ENCODE results near the gene ENDOV.

- TF ChIP-seq POLR2A (IDR thresholded peaks at IDR 0.05; ENCODE audit: low read depth, low read length) (no peak), TAF1 (IDR thresholded peaks at IDR 0.05; ENCODE audit: low read depth, low read length) (no peak), POLR2AphosphoS5 (IDR thresholded peaks at IDR 0.05; ENCODE audit: low read depth, low read length) (no peak)
Measured at GRCh38 chr17:80455784-80456183, 40.8 kb downstream of the ENDOV start.

Measured in GM12891 (cell line).